Epidermal melanocyte (primary cell): ENCODE measurements around the gene CHRNB4.
"Not testable (repeated sequence)": the region's sequence is repeated elsewhere in the genome, so short reads cannot be mapped to it uniquely, and the experiment has no call there.

ENCODE experiments used
- DNase-seq: peaks from one replicate; pipeline ENCODE4 v3.0.0; 2011; ENCODE audit warnings: low spot score; ENCODE audit not compliant: insufficient read length

CHRNB4 gene

DNA sequence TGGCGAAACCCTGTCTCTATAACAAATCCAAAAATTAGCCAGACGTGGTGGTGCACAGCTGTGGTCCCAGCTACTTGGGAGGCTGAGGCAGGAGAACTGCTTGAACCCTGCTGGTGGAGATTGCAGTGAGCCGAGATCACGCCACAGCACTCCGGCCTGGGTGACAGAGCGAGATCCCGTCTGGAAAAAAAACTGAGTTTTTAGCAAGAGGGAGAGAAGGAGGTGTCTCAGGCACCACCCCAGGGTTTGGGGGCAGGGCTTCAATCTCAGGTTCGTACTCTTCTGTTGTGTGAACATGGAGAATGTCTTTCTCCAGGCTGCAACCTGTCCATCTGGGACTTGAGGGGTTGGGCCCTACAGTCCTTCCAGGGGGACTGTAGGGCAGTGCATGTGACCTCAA lies 22.9 kb downstream of the CHRNB4 start:
- DNase-seq = no peak

DNA sequence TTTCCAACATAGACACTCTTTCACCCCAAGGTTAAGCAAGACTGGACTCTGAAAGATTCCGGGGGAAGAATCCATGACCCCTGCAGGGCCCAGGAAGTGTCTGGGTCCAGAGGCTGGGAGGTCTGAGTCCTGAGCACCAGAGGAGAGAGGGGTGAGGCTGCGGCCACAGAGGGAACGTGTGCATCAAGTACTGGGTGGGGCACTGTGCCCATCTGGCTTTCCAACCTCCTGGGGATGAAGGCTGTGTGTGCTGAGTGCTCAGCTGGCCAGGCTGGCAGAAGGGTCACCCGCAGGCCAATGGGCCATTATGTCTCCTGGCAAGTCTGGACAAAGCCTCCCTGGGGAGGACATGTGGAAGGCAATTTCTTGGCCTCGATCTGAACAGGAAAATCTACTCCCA lies 23.5 kb downstream of the CHRNB4 start:
- no peak for DNase-seq

DNA sequence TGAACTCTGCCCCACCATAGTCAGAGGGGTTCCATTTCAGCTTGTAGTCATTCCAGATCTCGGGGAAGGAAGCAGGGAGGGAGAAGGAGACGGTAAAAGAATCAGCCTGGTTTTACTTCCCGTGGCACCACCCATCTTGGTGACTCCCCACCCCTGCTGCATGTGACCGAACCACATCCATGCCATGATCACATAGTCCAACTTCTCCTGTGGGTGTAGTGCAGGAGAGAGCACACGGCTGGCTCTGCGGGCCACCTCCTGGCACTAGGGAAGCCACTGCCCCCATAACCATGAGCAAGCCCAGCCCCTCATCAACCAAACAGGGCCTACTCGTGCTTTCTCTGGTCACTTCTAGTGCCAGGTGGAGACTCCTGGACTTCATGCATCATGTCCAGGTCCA lies 23.9 kb downstream of the CHRNB4 start:
- no peak for DNase-seq

DNA sequence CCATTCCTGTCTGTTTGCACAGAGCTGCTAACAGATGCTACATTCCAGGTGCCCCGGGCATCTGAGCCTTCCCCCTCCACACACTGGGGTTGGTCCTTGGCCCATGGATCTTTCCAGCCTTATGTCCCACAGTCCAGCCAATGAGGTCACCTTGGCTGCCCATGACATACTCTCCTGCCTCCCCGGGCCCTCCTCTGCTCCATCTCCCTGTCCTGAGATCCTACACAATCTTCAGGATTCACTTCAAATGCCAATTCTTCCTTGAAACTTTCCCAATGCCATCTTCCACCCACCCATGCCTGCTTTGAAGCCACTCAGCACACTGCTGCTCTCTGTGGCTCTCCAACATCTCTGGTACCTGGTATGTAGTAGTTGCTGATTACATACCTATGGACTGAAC lies 24.5 kb downstream of the CHRNB4 start:
- DNase-seq = no peak

DNA sequence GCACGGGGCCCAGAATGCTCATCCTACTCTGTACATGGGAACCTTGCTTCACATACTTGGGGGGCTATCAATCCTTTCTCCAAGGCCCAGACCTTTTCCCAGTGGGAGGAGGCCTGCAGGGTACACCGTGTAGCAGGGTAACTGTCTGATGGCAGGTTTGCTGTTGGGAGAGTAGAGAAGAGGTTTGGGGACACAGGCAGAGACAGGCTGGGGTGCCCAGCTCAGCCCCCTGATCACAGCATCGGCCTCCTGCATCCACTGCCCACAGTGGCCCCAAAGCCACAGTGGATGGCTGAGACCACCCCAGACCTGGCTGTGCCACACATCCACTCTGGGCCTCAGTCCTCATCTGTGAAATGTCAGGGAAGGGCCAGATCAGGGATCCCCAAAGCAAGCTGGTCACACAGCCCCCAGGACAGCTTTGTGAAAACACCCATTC lies 25.8 kb downstream of the CHRNB4 start:
- no peak for DNase-seq

DNA sequence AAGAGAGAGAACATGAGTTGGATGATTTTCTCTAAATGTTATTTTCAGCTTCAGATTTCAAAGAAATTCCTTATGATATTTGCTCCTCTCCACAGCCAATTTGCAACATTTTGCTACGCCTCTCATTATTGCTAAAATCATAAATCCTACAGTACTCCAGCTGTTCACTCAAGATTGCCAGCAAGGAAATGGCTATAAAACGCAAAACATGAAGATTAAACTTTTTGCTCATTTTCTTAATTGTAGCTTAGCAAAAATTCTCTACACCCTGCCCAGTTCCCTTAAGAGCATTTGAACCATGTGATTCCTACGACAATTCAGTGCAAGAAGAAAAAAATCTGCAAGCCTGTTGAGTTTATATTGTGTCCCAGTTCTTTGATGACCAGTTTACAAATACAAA lies 27.0 kb downstream of the CHRNB4 start:
- DNase-seq = no peak

DNA sequence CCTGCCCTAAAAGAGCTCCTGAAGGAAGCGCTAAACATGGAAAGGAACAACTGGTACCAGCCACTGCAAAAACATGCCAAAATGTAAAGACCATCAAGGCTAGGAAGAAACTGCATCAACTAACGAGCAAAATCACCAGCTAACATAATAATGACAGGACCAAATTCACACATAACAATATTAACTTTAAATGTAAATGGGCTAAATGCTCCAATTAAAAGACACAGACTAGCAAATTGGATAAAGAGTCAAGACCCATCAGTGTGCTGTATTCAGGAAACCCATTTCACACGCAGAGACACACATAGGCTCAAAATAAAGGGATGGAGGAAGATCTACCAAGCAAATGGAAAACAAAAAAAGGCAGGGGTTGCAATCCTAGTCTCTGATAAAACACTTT lies 31.5 kb downstream of the CHRNB4 start:
- not testable (repeated sequence) for DNase-seq

DNA sequence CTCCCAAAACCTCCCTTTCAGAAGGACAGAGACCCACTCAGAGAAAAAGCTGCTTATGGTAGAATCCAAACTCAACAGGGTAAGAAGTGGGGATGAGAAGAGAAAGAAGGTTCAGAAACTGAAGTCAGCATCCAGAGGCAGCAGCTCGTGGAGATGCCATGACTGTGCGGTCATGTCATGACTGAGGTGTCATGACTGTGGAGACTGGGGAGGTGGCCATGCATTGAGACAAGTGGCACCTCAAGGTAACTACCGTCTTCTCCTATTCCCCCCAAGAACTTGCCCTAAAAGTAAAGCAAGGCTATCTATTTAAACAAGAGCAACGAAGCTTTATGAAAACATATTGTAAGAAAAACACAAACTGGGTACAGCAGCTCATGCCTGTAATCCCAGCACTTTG lies 35.3 kb downstream of the CHRNB4 start:
- DNase-seq = no peak

DNA sequence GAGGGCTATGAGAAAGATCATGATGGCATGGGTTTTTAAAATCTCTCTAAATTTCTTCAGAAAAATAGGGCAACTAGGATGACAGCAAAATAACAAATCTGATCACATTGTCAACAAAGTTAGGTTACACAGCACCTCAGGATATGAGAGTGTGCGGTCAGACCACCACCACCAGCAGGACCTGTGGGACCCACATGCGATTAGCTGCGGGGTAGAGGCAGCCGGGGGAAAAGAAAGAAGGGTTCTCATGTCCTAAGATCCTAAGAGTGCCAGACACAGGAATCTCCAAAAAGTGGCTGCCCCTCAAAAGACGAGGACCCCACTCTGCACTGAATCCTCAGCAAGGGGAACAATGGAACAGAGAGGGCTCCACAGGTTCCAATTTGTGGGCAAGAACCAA lies 35.8 kb downstream of the CHRNB4 start:
- DNase-seq = no peak

DNA sequence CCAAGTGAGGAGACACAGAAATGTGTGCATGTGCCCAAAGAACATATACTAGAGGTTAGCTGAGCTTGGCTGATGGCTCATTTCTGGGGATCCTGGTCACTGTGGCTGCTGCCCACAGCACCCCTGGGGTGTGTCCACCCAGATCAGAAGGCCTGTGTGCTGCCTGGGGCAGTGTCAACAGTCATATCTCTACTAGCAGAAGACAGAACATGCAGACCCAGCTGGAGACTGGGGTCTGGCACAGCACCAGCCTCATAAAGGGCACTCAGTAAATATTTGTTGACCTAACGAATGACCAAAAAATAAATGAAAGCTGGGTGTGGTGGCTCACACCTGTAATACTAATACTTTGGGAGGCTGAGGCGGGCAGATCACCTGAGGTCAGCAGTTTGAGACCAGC lies 36.6 kb downstream of the CHRNB4 start:
- DNase-seq = no peak

DNA sequence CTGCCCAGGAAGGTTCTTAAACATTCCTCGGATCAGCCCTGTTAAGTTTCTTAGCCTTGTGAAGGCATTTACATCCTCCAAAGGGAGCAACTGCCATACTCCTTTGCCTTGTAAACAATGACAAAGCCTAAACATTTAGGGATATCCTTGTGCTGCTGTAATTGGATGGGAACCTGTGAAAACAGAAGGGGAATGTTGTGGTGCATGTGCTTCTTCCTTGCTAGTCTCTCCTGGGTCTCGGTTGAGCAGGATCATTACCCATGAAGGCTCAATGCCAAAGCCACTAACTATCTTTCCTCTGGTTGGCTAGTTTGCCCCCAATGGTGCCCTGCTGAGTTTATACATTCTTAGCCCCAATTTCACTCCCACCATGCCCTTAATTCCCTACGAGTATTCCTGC lies 37.5 kb downstream of the CHRNB4 start:
- no peak for DNase-seq

DNA sequence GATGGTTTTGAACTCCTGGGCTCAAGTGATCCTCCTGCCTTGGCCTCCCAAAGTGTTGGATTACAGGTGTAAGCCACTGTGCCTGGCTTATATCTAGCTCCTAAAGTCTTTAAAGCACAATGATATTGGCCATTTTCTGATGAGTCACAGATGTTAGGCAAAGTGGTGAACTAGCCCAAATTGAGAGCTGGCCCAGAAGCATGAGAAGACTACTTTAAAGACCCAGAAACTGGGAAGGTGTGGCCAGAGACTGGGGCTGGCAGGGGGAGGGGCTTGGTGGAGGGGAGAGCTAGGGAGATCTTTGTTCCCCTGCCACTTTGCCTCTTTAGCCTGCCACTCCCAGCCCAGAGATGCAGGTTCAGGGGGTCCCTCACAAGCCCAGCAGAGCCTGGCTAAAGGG lies 41.8 kb downstream of the CHRNB4 start:
- no peak for DNase-seq

DNA sequence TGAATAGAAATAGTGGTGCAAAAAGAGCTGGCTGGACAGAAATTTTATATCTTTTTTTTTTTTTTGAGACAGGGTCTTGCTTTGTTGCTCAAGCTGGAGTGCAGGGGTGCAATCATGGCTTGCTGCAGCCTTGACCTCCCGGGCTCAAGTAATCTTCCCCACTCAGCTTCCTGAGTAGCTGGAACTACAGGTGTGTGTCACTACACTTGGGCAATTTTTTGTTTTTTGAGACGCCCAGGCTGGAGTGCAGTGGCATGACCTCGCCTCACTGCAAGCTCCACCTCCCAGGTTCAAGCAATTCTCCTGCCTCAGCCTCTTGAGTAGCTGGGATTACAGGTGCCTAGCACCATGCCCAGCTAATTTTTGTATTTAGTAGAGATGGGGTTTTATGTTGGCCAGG lies 42.7 kb downstream of the CHRNB4 start:
- no peak for DNase-seq

DNA sequence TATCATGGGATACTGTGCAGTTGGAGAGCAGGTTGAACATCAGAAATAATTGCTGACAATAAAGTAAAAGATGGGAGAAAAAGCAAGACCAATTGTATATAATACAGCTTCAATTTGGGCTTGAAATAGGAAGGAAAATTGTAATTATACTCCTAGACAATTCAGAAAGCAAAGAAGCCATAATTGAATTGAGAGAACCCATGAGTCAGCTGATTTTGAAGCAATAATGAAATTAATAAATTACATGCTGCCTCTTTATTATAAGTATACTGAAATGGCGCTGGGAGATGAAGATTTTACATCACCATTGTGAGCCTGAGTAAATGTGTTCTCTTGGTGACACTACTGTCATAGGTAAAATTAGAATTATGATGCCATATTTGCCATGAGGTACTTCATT lies 43.4 kb downstream of the CHRNB4 start:
- DNase-seq = no peak

DNA sequence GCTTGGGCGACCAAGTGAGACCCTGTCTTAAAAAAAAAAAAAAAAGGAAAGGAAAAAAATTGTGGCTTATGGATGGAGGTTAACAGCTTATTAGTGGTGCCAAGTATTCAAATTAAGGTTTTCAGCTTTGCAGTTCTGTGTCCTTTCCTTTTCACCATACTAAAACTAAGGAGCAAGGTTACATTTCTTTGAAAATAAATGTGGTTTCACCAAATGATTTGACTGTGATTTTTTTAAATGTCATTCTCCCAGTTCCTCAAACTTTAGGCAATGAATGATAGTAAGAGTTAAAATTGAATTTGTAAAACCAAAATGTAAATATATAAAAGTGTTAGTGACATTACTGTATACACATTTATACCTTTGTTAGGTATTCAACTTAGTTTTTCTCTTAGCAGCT lies 66.1 kb downstream of the CHRNB4 start:
- no peak for DNase-seq
